SU-DHL-6 (cell line): ENCODE data around the gene NDRG4.

ENCODE experiments used
- CTCF ChIP-seq: fragments of 200-600 bp; sonication (generic); IDR thresholded peaks from one replicate; pipeline ENCODE4 v1.5.1; 2017; ENCODE audit warnings: antibody characterized with exemption, mild to moderate bottlenecking, low read length, moderate library complexity; ENCODE audit not compliant: insufficient read depth, poor library complexity, severe bottlenecking
- EZH2phosphoT487 ChIP-seq: fragments of 200-600 bp; sonication (generic), shearing (Covaris generic); conservative IDR thresholded peaks from 2 replicates; pipeline ENCODE4 v1.6.1; 2018; ENCODE audit warnings: mild to moderate bottlenecking, antibody characterized with exemption, low read length, moderate library complexity, mixed read lengths

GRCh38 chr16:58454178-58454577 is 45.8 kb upstream of the NDRG4 start:
- TF ChIP-seq EZH2phosphoT487 (no peak), CTCF (no peak)
